Astrocyte of the spinal cord (primary cell): Measurements from ENCODE around the gene RAB31.
"Not testable (repeated sequence)": the region's sequence is repeated elsewhere in the genome, so short reads cannot be mapped to it uniquely, and the experiment has no call there.

ENCODE experiments used
- DNase-seq: peaks from one replicate; pipeline ENCODE4 v3.0.0; 2011; ENCODE audit warnings: low read depth, low spot score
- H3K4me3 ChIP-seq: 2 replicates; pipeline ENCODE4 v1.5.1; 2011; ENCODE audit warnings: low read depth, mild to moderate bottlenecking, low read length, moderate library complexity
- CTCF ChIP-seq: IDR thresholded peaks from 2 replicates; pipeline ENCODE4 v1.5.1; 2012; ENCODE audit warnings: low read depth, mild to moderate bottlenecking, low read length, inconsistent platforms
- in situ Hi-C: cut with HindIII; loops from 2 replicates; pipeline ENCODE4 v1.10.0; 2017; ENCODE audit warnings: low sequenced_read_pairs

The RAB31 gene

GRCh38 chr18:9887992-9888391 lies 179.9 kb downstream of the RAB31 start:
- no peak overlapping the region for H3K4me3 ChIP-seq
- no peak for TF ChIP-seq CTCF
- in situ Hi-C loops = no loop called here
- DNase-seq = no peak

- no peak for DNase-seq
- no peak for TF ChIP-seq CTCF
- in situ Hi-C loops = no loop called here
- H3K4me3 ChIP-seq = no peak overlapping the region
Observed at GRCh38 chr18:9890196-9890595, 182.1 kb downstream of the RAB31 start.

GRCh38 chr18:9890957-9891356 lies 182.9 kb downstream of the RAB31 start:
- DNase-seq = no peak
- TF ChIP-seq CTCF = no peak
- in situ Hi-C loops = no loop called here
- H3K4me3 ChIP-seq = no peak overlapping the region

DNA sequence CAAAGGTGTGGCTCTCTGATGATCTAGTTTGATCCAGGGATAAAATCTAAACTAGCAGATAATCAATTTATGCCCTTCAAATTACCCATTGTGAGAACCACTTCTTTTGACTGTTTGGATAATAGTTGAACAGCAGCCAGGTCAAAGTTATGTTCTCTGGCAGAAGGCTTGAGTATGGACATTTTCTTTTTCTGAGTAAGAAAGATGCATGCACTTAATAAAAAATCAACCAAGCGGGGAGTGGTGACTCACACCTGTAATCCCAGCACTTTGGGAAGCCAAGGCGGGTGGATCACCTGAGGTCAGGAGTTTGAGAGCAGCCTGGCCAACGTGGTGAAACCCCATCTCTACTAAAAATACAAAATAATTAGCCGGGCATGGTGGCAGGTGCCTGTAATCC lies 183.4 kb downstream of the RAB31 start:
- in situ Hi-C loops = not testable (repeated sequence)
- peak; percentile 25 for DNase-seq

GRCh38 chr18:9894454-9895068 lies 186.5 kb downstream of the RAB31 start:
- no peak for DNase-seq
- in situ Hi-C loops = no loop called here
- H3K4me3 ChIP-seq = no peak overlapping the region
- no peak for TF ChIP-seq CTCF

More for the DNA sequence above, 183.4 kb downstream of the RAB31 start:
- H3K4me3 ChIP-seq = not testable (repeated sequence)

GRCh38 chr18:9897129-9897528 lies 189.0 kb downstream of the RAB31 start:
- TF ChIP-seq CTCF = no peak
- H3K4me3 ChIP-seq = no peak overlapping the region
- no peak for DNase-seq
- in situ Hi-C loops = no loop called here

DNA sequence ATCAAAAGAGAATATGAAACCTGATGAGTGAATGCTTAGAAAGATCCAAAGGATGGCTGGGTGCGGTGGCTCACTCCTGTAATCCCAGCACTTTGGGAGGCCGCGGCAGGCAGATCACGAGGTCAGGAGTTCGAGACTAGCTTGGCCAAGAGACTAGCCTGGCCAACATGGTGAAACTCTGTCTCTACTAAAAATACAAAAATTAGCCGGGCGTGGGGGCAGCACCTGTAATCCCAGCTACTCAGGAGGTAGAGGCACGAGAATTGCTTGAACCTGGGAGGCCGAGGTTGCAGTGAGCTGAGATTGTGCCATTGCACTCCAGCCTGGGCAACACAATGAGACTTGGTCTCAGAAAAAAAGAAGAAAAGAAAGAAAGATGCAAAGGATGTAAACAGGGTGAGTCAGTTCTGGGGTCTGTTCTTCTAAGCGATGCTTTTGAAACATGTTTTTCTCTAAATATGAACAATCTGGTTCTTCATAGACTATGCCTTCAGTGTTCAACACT lies 189.7 kb downstream of the RAB31 start:
- H3K4me3 ChIP-seq, in situ Hi-C loops, DNase-seq: not testable (repeated sequence)
